ENCODE measurements around the gene PRKG2.

- TF ChIP-seq CTCF (conservative IDR thresholded peaks at IDR 0.05; ENCODE audit: low read length) (no peak), EZH2phosphoT487 (IDR thresholded peaks at IDR 0.05; ENCODE audit: borderline replicate concordance) (no peak)
These were observed 40.5 kb upstream of the PRKG2 start for GRCh38 chr4:81255524-81255923.

All from Loucy (cell line).